GM18907 (cell line): ENCODE measurements around the gene CORO1C.

Experiments
- ATAC-seq: cut with Tn5 transposase; IDR thresholded peaks from one replicate; pipeline ENCODE4 v1.9.1; 2021; ENCODE audit warnings: mild to moderate bottlenecking, moderate library complexity; ENCODE audit not compliant: unreplicated experiment

CORO1C gene

GRCh38 chr12:108605690-108606406, 125.5 kb downstream of the CORO1C start:
- ATAC-seq, result no peak

GRCh38 chr12:108605000-108605689, 126.2 kb downstream of the CORO1C start:
- no peak for ATAC-seq

GRCh38 chr12:108604208-108604941, 126.9 kb downstream of the CORO1C start:
- no peak for ATAC-seq

- no peak for ATAC-seq
Measured at GRCh38 chr12:108603743-108604142, 127.6 kb downstream of the CORO1C start.

GRCh38 chr12:108602976-108603704, 128.2 kb downstream of the CORO1C start:
- no peak for ATAC-seq

GRCh38 chr12:108602209-108602705, 129.1 kb downstream of the CORO1C start:
- no peak for ATAC-seq

GRCh38 chr12:108600702-108601007, 130.7 kb downstream of the CORO1C start:
- no peak for ATAC-seq

- no peak for ATAC-seq
Measured at GRCh38 chr12:108599948-108600701, 131.2 kb downstream of the CORO1C start.

- ATAC-seq, result no peak
Measured at GRCh38 chr12:108599541-108599940, 131.8 kb downstream of the CORO1C start.

- ATAC-seq, result no peak
Measured at GRCh38 chr12:108598553-108599250, 132.6 kb downstream of the CORO1C start.

GRCh38 chr12:108597559-108598471, 133.5 kb downstream of the CORO1C start, which contains the start of gene TMEM119:
Gene TMEM119, minus strand, starts transcription at chr12:108598084. Its CDS starts 5,701 bp downstream, at chr12:108592383.
- ATAC-seq, result no peak

GRCh38 chr12:108596854-108597558, 134.3 kb downstream of the CORO1C start:
- no peak for ATAC-seq

- no peak for ATAC-seq
Measured at GRCh38 chr12:108595711-108596647, 135.3 kb downstream of the CORO1C start.
